Kidney (tissue), 14 donors: ENCODE measurements around the gene CLIP3. TPM values are rescaled to one million over a fixed set of nuclear protein-coding genes. Genes with fewer than 3 reads are reported as not detected.

Experiments used
- DNase-seq, 5 donors: peaks; one replicate each; pipeline ENCODE4 v3.0.0-alpha.2; 2013 to 2020
- FAIRE-seq: peaks from 2 replicates; lab custom pipeline; 2012; peaks lifted over from hg19 to GRCh38; lab: Jason Lieb, UNC
- H3K27ac ChIP-seq, 2 donors: one replicate each; pipeline ENCODE4 v1.7.0; 2013; ENCODE audit warnings: low read depth in 2 of 2, low read length in 2 of 2, inconsistent platforms in 1 of 2
- H3K27me3 ChIP-seq: one replicate; pipeline ENCODE4 v1.7.1; 2013; ENCODE audit warnings: low read length, inconsistent platforms; ENCODE audit not compliant: control insufficient read depth, insufficient read depth
- H3K36me3 ChIP-seq, 3 donors: one replicate each; pipeline versions ENCODE4 v1.7.0 to v1.7.1; 2013; ENCODE audit warnings: low read length in 3 of 3, control low read depth in 1 of 3, inconsistent platforms in 1 of 3; ENCODE audit not compliant: insufficient read depth in 3 of 3, control insufficient read depth in 2 of 3
- H3K4me1 ChIP-seq, 3 donors: one replicate each; pipeline versions ENCODE4 v1.7.0 to v1.7.1; 2013; ENCODE audit warnings: low read length in 3 of 3, inconsistent platforms in 1 of 3, low read depth in 1 of 3; ENCODE audit not compliant: control insufficient read depth in 2 of 3, insufficient read depth in 2 of 3
- H3K4me3 ChIP-seq, 3 donors: one replicate each; pipeline versions ENCODE4 v1.7.0 to v1.8.1; 2013; ENCODE audit warnings: low read length in 3 of 3, control low read depth in 1 of 3, inconsistent platforms in 1 of 3
- H3K9ac ChIP-seq, 3 donors: one replicate each; pipeline versions ENCODE4 v1.7.0 to v1.7.1; 2013; ENCODE audit warnings: low read length in 3 of 3, control low read depth in 1 of 3, inconsistent platforms in 1 of 3
- H3K9me3 ChIP-seq, 3 donors: one replicate each; pipeline versions ENCODE4 v1.7.0 to v1.7.1; 2013; ENCODE audit warnings: low read length in 3 of 3, control low read depth in 1 of 3, inconsistent platforms in 1 of 3; ENCODE audit not compliant: control insufficient read depth in 2 of 3, insufficient read depth in 1 of 3
- intact Hi-C: fragments of 100-400 bp; cut with DNase I; formaldehyde crosslinking; loops from one replicate; pipeline ENCODE4 v1.11.1; 2022
- polyA plus RNA-seq: library from polyadenylated mRNA; stranded (reverse); fragments of 350-450 nt; fragmentation: Illumina TruSeq; extraction: RNeasy Lipid Tissue Mini Kit (QIAGEN cat#74804); gene quantifications from one replicate; pipeline ENCODE4 v1.2.3, GENCODE V29; 2014; ENCODE audit warnings: low read depth, low replicate concordance; ENCODE audit not compliant: insufficient read depth
- total RNA-seq: library from RNA; stranded (reverse); fragmentation: NEBNext Ultra II Directional; extraction: Animal tissue kit (Norgen Biotek cat#: 25700); gene quantifications from one replicate; pipeline ENCODE4 v1.2.1, GENCODE V29; 2021
- TF ChIP-seq, protein P1 (sequence below): IDR thresholded peaks from 3 replicates; pipeline ENCODE4 v1.5.1; 2012; ENCODE audit warnings: mild to moderate bottlenecking, moderate library complexity, borderline replicate concordance; ENCODE audit not compliant: insufficient read depth; ENCODE audit errors: extremely low read depth
- donor health status: control.
- donor health status: control.
- donor health status: control.
- donor health status: control.
- donor health status: control.
- donor health status: DM: yes; HTN: yes; CAD: no.
- donor health status: Normal renal cell carcinoma (clear cell type).

CLIP3 gene
- total and polyA plus RNA-seq, 2 donors from 2014 or later = 10.3 to 12.3 TPM

DNA sequence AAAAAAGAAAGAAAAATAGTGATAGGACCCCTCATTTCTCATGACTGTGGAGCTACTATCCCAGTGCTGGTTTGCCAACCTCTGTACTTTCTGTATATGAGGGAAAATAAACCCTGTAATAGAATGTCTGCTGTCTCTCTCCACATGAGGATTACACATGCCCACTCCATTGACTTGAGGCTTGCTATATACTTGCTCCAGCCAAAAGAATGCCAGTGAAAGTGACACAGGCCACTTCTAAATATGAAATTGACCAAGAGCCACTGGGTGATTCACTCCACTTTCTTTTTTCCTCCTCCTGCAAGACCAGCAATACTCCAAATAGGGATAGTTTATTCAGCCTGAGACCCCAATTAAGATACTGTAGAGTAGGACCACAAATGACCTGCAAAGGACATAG is 15.2 kb upstream of the CLIP3 start:
- no peak overlapping the region for H3K27ac ChIP-seq
- no peaks in the 10 kb centered on the region for H3K9me3 ChIP-seq
- FAIRE-seq = no peak
- no peak overlapping the region for H3K4me3 ChIP-seq
- H3K27me3 ChIP-seq = no peaks in the 10 kb centered on the region
- no peak overlapping the region for H3K9ac ChIP-seq
- H3K4me1 ChIP-seq = peaks cover 0 to 2% (median 0%) of the 10 kb centered on the region in 3 donors
- intact Hi-C loops = no loop called here
- H3K36me3 ChIP-seq = no peaks in the 10 kb centered on the region
- TF ChIP-seq, protein P1, sequence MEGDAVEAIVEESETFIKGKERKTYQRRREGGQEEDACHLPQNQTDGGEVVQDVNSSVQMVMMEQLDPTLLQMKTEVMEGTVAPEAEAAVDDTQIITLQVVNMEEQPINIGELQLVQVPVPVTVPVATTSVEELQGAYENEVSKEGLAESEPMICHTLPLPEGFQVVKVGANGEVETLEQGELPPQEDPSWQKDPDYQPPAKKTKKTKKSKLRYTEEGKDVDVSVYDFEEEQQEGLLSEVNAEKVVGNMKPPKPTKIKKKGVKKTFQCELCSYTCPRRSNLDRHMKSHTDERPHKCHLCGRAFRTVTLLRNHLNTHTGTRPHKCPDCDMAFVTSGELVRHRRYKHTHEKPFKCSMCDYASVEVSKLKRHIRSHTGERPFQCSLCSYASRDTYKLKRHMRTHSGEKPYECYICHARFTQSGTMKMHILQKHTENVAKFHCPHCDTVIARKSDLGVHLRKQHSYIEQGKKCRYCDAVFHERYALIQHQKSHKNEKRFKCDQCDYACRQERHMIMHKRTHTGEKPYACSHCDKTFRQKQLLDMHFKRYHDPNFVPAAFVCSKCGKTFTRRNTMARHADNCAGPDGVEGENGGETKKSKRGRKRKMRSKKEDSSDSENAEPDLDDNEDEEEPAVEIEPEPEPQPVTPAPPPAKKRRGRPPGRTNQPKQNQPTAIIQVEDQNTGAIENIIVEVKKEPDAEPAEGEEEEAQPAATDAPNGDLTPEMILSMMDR = no peak
- DNase-seq = no peak

GRCh38 chr19:36046443-36047050 is 13.9 kb upstream of the CLIP3 start:
- no peak overlapping the region for H3K27ac ChIP-seq
- H3K36me3 ChIP-seq = no peaks in the 10 kb centered on the region
- H3K4me3 ChIP-seq = no peak overlapping the region
- peaks cover 0 to 2% (median 0%) of the 10 kb centered on the region in 3 donors for H3K4me1 ChIP-seq
- TF ChIP-seq, protein P1 = no peak
- FAIRE-seq (no peak), DNase-seq (no peak)
- intact Hi-C loops = no loop called here
- no peaks in the 10 kb centered on the region for H3K9me3 ChIP-seq
- H3K9ac ChIP-seq = no peak overlapping the region
- no peaks in the 10 kb centered on the region for H3K27me3 ChIP-seq

- no peak for FAIRE-seq
- Histone ChIP-seq H3K9ac (no peak overlapping the region), H3K4me1 (peaks cover 0 to 3% (median 0%) of the 10 kb centered on the region in 3 donors), H3K27me3 (no peaks in the 10 kb centered on the region), H3K4me3 (no peak overlapping the region), H3K27ac (no peak overlapping the region), H3K36me3 (no peaks in the 10 kb centered on the region), H3K9me3 (no peaks in the 10 kb centered on the region)
- intact Hi-C loops = no loop called here
- TF ChIP-seq, protein P1 = no peak
- no peak for DNase-seq
These were observed 11.3 kb upstream of the CLIP3 start for GRCh38 chr19:36043952-36044351.
